HG03045 (cell line): Measurements from ENCODE around the gene FAM216A.

Source experiments
- ATAC-seq: cut with Tn5 transposase; IDR thresholded peaks from one replicate; pipeline ENCODE4 v1.9.1; 2021; ENCODE audit warnings: mild to moderate bottlenecking, moderate library complexity; ENCODE audit not compliant: unreplicated experiment

Gene FAM216A

GRCh38 chr12:110537605-110538409 lies 69.2 kb downstream of the FAM216A start:
- ATAC-seq = no peak

- ATAC-seq = no peak
Measured at GRCh38 chr12:110538869-110539622, 70.4 kb downstream of the FAM216A start.
